HCT116 (cell line): ENCODE results near the gene CYP46A1. TPM values are rescaled to one million over a fixed set of nuclear protein-coding genes. Genes with fewer than 3 reads are reported as not detected.

Experiments used
- ATAC-seq: fragments of 200-7000 bp; cut with Tn5 transposase; 2 replicates; pipeline ENCODE4 v1.9.1; 2020; ENCODE audit warnings: mild to moderate bottlenecking, moderate library complexity
- BruUV-seq: library from RNA; stranded (reverse); fragments of 400-500 nt; replicated peaks from 2 replicates; lab custom pipeline; 2021; lab: Mats Ljungman, UMichigan
- CTCF ChIA-PET: fragments of 300-600 bp; sonication (Branson Sonifier 250); formaldehyde crosslinking; loops from one replicate; lab custom pipeline; 2021; ENCODE audit warnings: antibody characterized with exemption; lab: Charles Lee
- POLR2A ChIA-PET: fragments of 300-600, 350-600 bp; sonication (Branson Sonifier 250); formaldehyde crosslinking; loops from one replicate; lab custom pipeline; 2021; ENCODE audit warnings: antibody characterized with exemption; lab: Charles Lee
- RAD21 ChIA-PET, 2 experiments: fragments of 300-600 bp; sonication (Branson Sonifier 250); formaldehyde crosslinking; loops; one replicate each; lab custom pipeline; 2023; ENCODE audit warnings: low total read pairs in 2 of 2; ENCODE audit not compliant: uncharacterized antibody in 2 of 2, unreplicated experiment in 2 of 2, low non-redundant PET in 1 of 2; lab: Charles Lee
- DNase-seq: peaks from one replicate; pipeline ENCODE4 v3.0.0-alpha.2; 2010; ENCODE audit warnings: low read depth, low spot score
- H2AFZ ChIP-seq: fragments of 200-600 bp; shearing (Covaris generic), sonication (generic); 2 replicates; pipeline ENCODE4 v1.6.1; 2017; ENCODE audit warnings: low read depth, mixed run types, mixed read lengths, antibody characterized with exemption, low read length; ENCODE audit not compliant: poor library complexity, severe bottlenecking
- H3K27ac ChIP-seq: 2 replicates; pipeline ENCODE4 v1.5.1; 2012; ENCODE audit warnings: low read depth, low read length
- H3K27me3 ChIP-seq: fragments of 200-600 bp; sonication (generic); 2 replicates; pipeline ENCODE4 v1.6.1; 2016; ENCODE audit warnings: mixed run types, low read length, mixed read lengths; ENCODE audit not compliant: insufficient read depth
- H3K36me3 ChIP-seq, 2 experiments: fragments of 200-500 bp in 1 of 2; fragments of 200-600 bp in 1 of 2; sonication (Bioruptor generic) in 1 of 2; sonication (generic) in 1 of 2; 2 replicates each; pipeline versions ENCODE4 v1.5.1 to v1.6.1; 2014 to 2016; ENCODE audit warnings: low read length in 2 of 2, inconsistent platforms in 1 of 2, mixed read lengths in 1 of 2, mixed run types in 1 of 2; ENCODE audit not compliant: insufficient read depth in 2 of 2, control insufficient read depth in 1 of 2
- H3K4me1 ChIP-seq, 2 experiments: fragments of 200-600 bp in 1 of 2; sonication (generic) in 1 of 2; 2 replicates each; pipeline versions ENCODE4 v1.5.1 to v1.6.1; 2012 to 2017; ENCODE audit warnings: low read length in 2 of 2, inconsistent platforms in 1 of 2, mild to moderate bottlenecking in 1 of 2, mixed read lengths in 1 of 2, mixed run types in 1 of 2, moderate library complexity in 1 of 2; ENCODE audit not compliant: insufficient read depth in 2 of 2, control insufficient read depth in 1 of 2
- H3K4me2 ChIP-seq: fragments of 200-600 bp; sonication (generic); 2 replicates; pipeline ENCODE4 v1.6.1; 2017; ENCODE audit warnings: mixed run types, low read length, mixed read lengths
- H3K4me3 ChIP-seq, 2 experiments: fragments of 200-600 bp in 1 of 2; sonication (generic) in 1 of 2; replicated peaks in 1 of 2; 2 replicates each; pipeline ENCODE4 v1.5.1; 2011 to 2016; ENCODE audit warnings: low read length in 2 of 2, control low read depth in 1 of 2, low read depth in 1 of 2, mild to moderate bottlenecking in 1 of 2, mixed read lengths in 1 of 2, mixed run types in 1 of 2
- H3K79me2 ChIP-seq: fragments of 200-600 bp; sonication (generic); 2 replicates; pipeline ENCODE4 v1.6.1; 2017; ENCODE audit warnings: mild to moderate bottlenecking, mixed run types, low read length, moderate library complexity, mixed read lengths; ENCODE audit not compliant: insufficient read depth
- H3K9ac ChIP-seq: fragments of 200-600 bp; sonication (generic); 2 replicates; pipeline ENCODE4 v1.6.1; 2016; ENCODE audit warnings: low read length, mixed read lengths
- H3K9me2 ChIP-seq: fragments of 200-600 bp; sonication (generic), shearing (Covaris generic); 2 replicates; pipeline ENCODE4 v1.6.1; 2017; ENCODE audit warnings: mixed run types, mild to moderate bottlenecking, moderate library complexity; ENCODE audit not compliant: insufficient read depth
- H3K9me3 ChIP-seq, 2 experiments: fragments of 200-500 bp in 1 of 2; fragments of 200-600 bp in 1 of 2; sonication (Bioruptor generic) in 1 of 2; sonication (generic) in 1 of 2; 2 replicates each; pipeline ENCODE4 v1.6.1; 2014 to 2017; ENCODE audit warnings: low read length in 2 of 2, mixed read lengths in 2 of 2, inconsistent platforms in 1 of 2, low read depth in 1 of 2, mild to moderate bottlenecking in 1 of 2, mixed run types in 1 of 2, moderate library complexity in 1 of 2; ENCODE audit not compliant: control insufficient read depth in 1 of 2, insufficient read depth in 1 of 2
- H4K20me1 ChIP-seq: fragments of 200-600 bp; sonication (generic), shearing (Covaris generic); 2 replicates; pipeline ENCODE4 v1.6.1; 2017; ENCODE audit warnings: mixed run types, mild to moderate bottlenecking, moderate library complexity; ENCODE audit not compliant: insufficient read depth
- EZH2phosphoT487 ChIP-seq: fragments of 200-600 bp; IDR thresholded peaks from 2 replicates; pipeline ENCODE4 v1.6.1; 2018; ENCODE audit warnings: antibody characterized with exemption, borderline replicate concordance
- JUND ChIP-seq: IDR thresholded peaks from 2 replicates; pipeline ENCODE4 v1.6.1; 2012
- POLR2AphosphoS5 ChIP-seq: IDR thresholded peaks from 2 replicates; pipeline ENCODE4 v1.6.1; 2011; ENCODE audit warnings: mild to moderate bottlenecking, low read depth, low read length, moderate library complexity
- SP1 ChIP-seq: IDR thresholded peaks from 2 replicates; pipeline ENCODE4 v1.6.1; 2012; ENCODE audit warnings: low read depth
- SRF ChIP-seq: IDR thresholded peaks from 2 replicates; pipeline ENCODE4 v1.6.1; 2012; ENCODE audit warnings: low read depth
- TCF7L2 ChIP-seq: IDR thresholded peaks from 2 replicates; pipeline ENCODE4 v1.7.0; 2011; ENCODE audit warnings: borderline replicate concordance, inconsistent platforms; ENCODE audit not compliant: insufficient read depth, insufficient read length; ENCODE audit errors: extremely low read depth
- YY1 ChIP-seq: IDR thresholded peaks from 2 replicates; pipeline ENCODE4 v1.6.1; 2011; ENCODE audit warnings: low read length, low read depth, moderate library complexity, mild to moderate bottlenecking; ENCODE audit not compliant: insufficient replicate concordance; ENCODE audit errors: extremely low read depth
- intact Hi-C: fragments of 100-400 bp; cut with micrococcal nuclease; formaldehyde crosslinking; loops from 2 replicates; pipeline ENCODE4 v1.10.0; 2022
- total RNA-seq: library from RNA; stranded (reverse); gene quantifications from one replicate; pipeline ENCODE4 v1.2.1, GENCODE V29; 2021; ENCODE audit not compliant: unreplicated experiment
- TF ChIP-seq, protein P1 (sequence below): IDR thresholded peaks from 2 replicates; pipeline ENCODE4 v1.6.1; 2012
- TF ChIP-seq, protein P2 (sequence below): IDR thresholded peaks from 2 replicates; pipeline ENCODE4 v1.6.1; 2012
- TF ChIP-seq, protein P3 (sequence below), 3 experiments: fragments of 200-600 bp in 1 of 3; sonication (generic) in 1 of 3; IDR thresholded peaks in 2 of 3; conservative IDR thresholded peaks in 1 of 3; 2 replicates each; pipeline ENCODE4 v1.5.1; 2012 to 2017; ENCODE audit warnings: low read depth in 2 of 3, low read length in 2 of 3, antibody characterized with exemption in 1 of 3, borderline replicate concordance in 1 of 3, control low read depth in 1 of 3, mild to moderate bottlenecking in 1 of 3, mixed read lengths in 1 of 3, mixed run types in 1 of 3, moderate library complexity in 1 of 3; ENCODE audit not compliant: insufficient read depth in 1 of 3
- TF ChIP-seq, protein P4 (sequence below): IDR thresholded peaks from 2 replicates; pipeline ENCODE4 v1.6.1; 2011; ENCODE audit warnings: mild to moderate bottlenecking, low read length, moderate library complexity; ENCODE audit not compliant: insufficient replicate concordance; ENCODE audit errors: extremely low read depth

Gene CYP46A1
- total RNA-seq, 1 experiment from 2014 or later = 0.76 TPM

DNA sequence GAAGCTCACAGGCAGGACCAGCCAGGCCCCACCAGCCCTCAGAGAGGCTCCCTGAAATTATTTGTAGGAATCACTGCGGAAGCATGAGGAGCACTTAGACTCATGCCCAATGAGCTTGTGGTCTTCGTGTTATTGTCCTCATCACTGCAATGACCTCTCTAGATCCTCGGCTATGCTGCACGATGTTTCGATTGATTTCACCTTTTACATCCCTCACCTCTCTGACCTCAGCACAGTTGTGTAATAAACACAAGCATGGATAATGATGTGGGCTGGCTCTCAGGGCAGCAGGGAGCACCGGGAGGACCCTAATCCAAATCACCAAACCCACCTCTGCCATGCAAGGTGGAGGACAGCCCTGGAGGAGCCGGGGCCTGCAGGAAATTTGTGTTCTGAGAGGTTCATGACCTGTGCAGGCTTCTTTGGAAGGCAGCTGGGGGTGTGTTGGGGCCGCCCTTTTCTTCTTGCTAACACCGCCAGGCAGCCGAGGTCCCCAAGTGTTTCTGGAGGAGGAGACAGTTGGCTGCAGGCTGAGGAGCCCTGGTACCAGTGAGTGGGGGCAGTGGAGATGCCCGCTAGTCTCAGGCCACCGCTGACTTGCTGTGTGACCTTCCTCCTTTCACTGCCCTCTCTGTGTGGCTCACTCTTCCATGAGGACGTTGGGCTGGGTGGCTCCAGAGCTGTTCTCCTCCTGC is 79.6 kb downstream of the CYP46A1 start:
- intact Hi-C loops = no loop called here

DNA sequence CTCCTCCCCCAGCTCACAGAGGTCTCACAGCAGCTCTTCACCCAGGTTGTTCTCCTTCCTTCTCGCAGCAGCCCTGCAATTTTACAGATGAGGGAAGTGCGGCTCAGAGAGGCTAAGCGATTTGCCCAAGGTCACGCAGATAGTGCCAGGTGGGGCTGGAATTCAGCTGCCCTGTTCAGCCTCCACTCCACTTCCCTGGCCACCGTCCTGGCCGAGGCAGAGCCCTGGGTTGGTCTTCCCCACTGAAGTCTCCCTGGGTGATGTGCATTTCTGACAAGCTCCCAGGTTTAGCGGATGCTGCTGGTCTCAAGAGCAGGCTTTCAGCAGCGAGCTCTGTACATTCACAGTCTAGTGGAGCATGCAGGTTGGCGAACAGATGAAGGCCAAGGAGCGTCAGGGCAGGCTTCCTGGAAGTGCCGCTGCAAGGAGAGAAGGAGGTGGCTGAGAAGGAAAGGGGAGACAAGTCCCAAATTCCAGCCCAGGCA is 80.2 kb downstream of the CYP46A1 start:
- Histone ChIP-seq H3K4me1 (no peaks in the 10 kb centered on the region), H3K27me3 (no peaks in the 10 kb centered on the region), H3K36me3 (no peaks in the 10 kb centered on the region), H3K79me2 (no peaks in the 10 kb centered on the region), H3K9ac (no peak overlapping the region), H3K9me3 (no peaks in the 10 kb centered on the region), H4K20me1 (no peaks in the 10 kb centered on the region), H3K27ac (no peak overlapping the region), H3K9me2 (no peaks in the 10 kb centered on the region), H3K4me2 (no peak overlapping the region), H3K4me3 (no peak overlapping the region), H2AFZ (no peak overlapping the region)
- DNase-seq (no peak), ATAC-seq (no peak)
- POLR2A ChIA-PET = no interaction called here
- no TSS peak for BruUV-seq
- CTCF ChIA-PET = no interaction called here
- intact Hi-C loops = no loop called here
- RAD21 ChIA-PET = no interaction called here
- TF ChIP-seq, protein P1, sequence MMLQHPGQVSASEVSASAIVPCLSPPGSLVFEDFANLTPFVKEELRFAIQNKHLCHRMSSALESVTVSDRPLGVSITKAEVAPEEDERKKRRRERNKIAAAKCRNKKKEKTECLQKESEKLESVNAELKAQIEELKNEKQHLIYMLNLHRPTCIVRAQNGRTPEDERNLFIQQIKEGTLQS = no peak
- no peak for TF ChIP-seq SP1
- no peak for TF ChIP-seq TCF7L2
- TF ChIP-seq, protein P2, sequence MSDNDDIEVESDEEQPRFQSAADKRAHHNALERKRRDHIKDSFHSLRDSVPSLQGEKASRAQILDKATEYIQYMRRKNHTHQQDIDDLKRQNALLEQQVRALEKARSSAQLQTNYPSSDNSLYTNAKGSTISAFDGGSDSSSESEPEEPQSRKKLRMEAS = no peak
- no peak for TF ChIP-seq YY1
- TF ChIP-seq EZH2phosphoT487 = no peak
- TF ChIP-seq, protein P3, sequence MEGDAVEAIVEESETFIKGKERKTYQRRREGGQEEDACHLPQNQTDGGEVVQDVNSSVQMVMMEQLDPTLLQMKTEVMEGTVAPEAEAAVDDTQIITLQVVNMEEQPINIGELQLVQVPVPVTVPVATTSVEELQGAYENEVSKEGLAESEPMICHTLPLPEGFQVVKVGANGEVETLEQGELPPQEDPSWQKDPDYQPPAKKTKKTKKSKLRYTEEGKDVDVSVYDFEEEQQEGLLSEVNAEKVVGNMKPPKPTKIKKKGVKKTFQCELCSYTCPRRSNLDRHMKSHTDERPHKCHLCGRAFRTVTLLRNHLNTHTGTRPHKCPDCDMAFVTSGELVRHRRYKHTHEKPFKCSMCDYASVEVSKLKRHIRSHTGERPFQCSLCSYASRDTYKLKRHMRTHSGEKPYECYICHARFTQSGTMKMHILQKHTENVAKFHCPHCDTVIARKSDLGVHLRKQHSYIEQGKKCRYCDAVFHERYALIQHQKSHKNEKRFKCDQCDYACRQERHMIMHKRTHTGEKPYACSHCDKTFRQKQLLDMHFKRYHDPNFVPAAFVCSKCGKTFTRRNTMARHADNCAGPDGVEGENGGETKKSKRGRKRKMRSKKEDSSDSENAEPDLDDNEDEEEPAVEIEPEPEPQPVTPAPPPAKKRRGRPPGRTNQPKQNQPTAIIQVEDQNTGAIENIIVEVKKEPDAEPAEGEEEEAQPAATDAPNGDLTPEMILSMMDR (IDR thresholded peaks at IDR 0.05 in 2 of 3, conservative IDR thresholded peaks at IDR 0.05 in 1 of 3; ENCODE audit: borderline replicate concordance in 1 of 3, insufficient read depth in 1 of 3, low read depth in 2 of 3, low read length in 2 of 3) = no peak
- TF ChIP-seq POLR2AphosphoS5 = no peak
- no peak for TF ChIP-seq JUND
- TF ChIP-seq, protein P4, sequence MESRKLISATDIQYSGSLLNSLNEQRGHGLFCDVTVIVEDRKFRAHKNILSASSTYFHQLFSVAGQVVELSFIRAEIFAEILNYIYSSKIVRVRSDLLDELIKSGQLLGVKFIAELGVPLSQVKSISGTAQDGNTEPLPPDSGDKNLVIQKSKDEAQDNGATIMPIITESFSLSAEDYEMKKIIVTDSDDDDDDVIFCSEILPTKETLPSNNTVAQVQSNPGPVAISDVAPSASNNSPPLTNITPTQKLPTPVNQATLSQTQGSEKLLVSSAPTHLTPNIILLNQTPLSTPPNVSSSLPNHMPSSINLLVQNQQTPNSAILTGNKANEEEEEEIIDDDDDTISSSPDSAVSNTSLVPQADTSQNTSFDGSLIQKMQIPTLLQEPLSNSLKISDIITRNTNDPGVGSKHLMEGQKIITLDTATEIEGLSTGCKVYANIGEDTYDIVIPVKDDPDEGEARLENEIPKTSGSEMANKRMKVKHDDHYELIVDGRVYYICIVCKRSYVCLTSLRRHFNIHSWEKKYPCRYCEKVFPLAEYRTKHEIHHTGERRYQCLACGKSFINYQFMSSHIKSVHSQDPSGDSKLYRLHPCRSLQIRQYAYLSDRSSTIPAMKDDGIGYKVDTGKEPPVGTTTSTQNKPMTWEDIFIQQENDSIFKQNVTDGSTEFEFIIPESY = no peak

More for the DNA sequence above, 79.6 kb downstream of the CYP46A1 start:
- Histone ChIP-seq H3K27me3 (no peaks in the 10 kb centered on the region), H3K36me3 (no peaks in the 10 kb centered on the region), H3K9ac (no peak overlapping the region), H3K4me1 (peaks cover 0 to 2% of the 10 kb centered on the region in 2 experiments; a peak in 2 of 4 replicates), H3K4me3 (no peak overlapping the region), H3K9me3 (no peaks in the 10 kb centered on the region), H2AFZ (no peak overlapping the region), H3K4me2 (no peak overlapping the region), H4K20me1 (no peaks in the 10 kb centered on the region), H3K79me2 (no peaks in the 10 kb centered on the region), H3K27ac (no peak overlapping the region), H3K9me2 (no peaks in the 10 kb centered on the region)
- DNase-seq = no peak
- ATAC-seq = no peak
- CTCF ChIA-PET = no interaction called here
- POLR2A ChIA-PET = no interaction called here
- RAD21 ChIA-PET = no interaction called here
- no peak for TF ChIP-seq SRF
- no TSS peak for BruUV-seq
